ENCODE measurements around the gene PRKAA1.
"Not testable (repeated sequence)": the region's sequence is repeated elsewhere in the genome, so short reads cannot be mapped to it uniquely, and the experiment has no call there.

PRKAA1 gene

GRCh38 chr5:40720069-40720468, 78.1 kb downstream of the PRKAA1 start:
- DNase-seq, result no peak

GRCh38 chr5:40717281-40717680, 80.9 kb downstream of the PRKAA1 start:
- DNase-seq, result no peak

GRCh38 chr5:40716590-40716989, 81.6 kb downstream of the PRKAA1 start:
- no peak for DNase-seq

GRCh38 chr5:40716000-40716399, 82.2 kb downstream of the PRKAA1 start:
- DNase-seq, result no peak

- no peak for DNase-seq
Observed at GRCh38 chr5:40714001-40714400, 84.2 kb downstream of the PRKAA1 start.

GRCh38 chr5:40710575-40710974, 87.6 kb downstream of the PRKAA1 start:
- not testable (repeated sequence) for DNase-seq

Measured in COR-L47 (cell line).